SK-N-SH (cell line): Measurements from ENCODE around the gene TOMM70. TPM values are rescaled to one million over a fixed set of nuclear protein-coding genes. Genes with fewer than 3 reads are reported as not detected.

ENCODE experiments used
- CTCF ChIA-PET: fragments of 300-600, 350-600 bp; formaldehyde crosslinking; extraction: SDS; loops from one replicate; lab custom pipeline; 2021; lab: Yijun Ruan, JAX
- POLR2A ChIA-PET: fragments of 350-600 bp; sonication (Branson Sonifier 250); formaldehyde crosslinking; extraction: SDS; loops from one replicate; lab custom pipeline; 2020; ENCODE audit warnings: antibody characterized with exemption, inconsistent platforms; lab: Yijun Ruan, JAX
- DNase-seq: peaks from one replicate; pipeline ENCODE4 v3.0.0; 2012
- H2AFZ ChIP-seq: fragments of 200-600 bp; sonication (generic); 2 replicates; pipeline ENCODE4 v1.8.1; 2016; ENCODE audit warnings: antibody characterized with exemption, mild to moderate bottlenecking, low read depth
- H3F3A ChIP-seq: fragments of 200-600 bp; sonication (generic); replicated peaks from 2 replicates; pipeline ENCODE3; 2016; ENCODE audit warnings: antibody characterized with exemption, mild to moderate bottlenecking; ENCODE audit not compliant: insufficient read depth
- H3K27ac ChIP-seq, 2 experiments: fragments of 200-500 bp in 1 of 2; fragments of 200-600 bp in 1 of 2; sonication (Bioruptor generic) in 1 of 2; sonication (generic), shearing (Covaris generic) in 1 of 2; 2 replicates each; pipeline versions ENCODE4 v1.5.1 to v1.6.1; 2014 to 2016; ENCODE audit warnings: low read depth in 2 of 2, inconsistent platforms in 1 of 2, low read length in 1 of 2, mild to moderate bottlenecking in 1 of 2, mixed read lengths in 1 of 2
- H3K27me3 ChIP-seq: fragments of 200-600 bp; sonication (generic), shearing (Covaris generic); 2 replicates; pipeline ENCODE4 v1.6.1; 2016; ENCODE audit warnings: mixed run types; ENCODE audit not compliant: insufficient read depth
- H3K36me3 ChIP-seq, 2 experiments: fragments of 200-500 bp in 1 of 2; fragments of 200-600 bp in 1 of 2; sonication (Bioruptor generic) in 1 of 2; sonication (generic) in 1 of 2; replicated peaks in 1 of 2; 2 replicates each; pipeline versions ENCODE3 to v1.5.1; 2014 to 2016; ENCODE audit warnings: low read length in 1 of 2, mild to moderate bottlenecking in 1 of 2; ENCODE audit not compliant: insufficient read depth in 2 of 2, control insufficient read depth in 1 of 2
- H3K4me1 ChIP-seq, 2 experiments: fragments of 200-500 bp in 1 of 2; fragments of 200-600 bp in 1 of 2; sonication (Bioruptor generic) in 1 of 2; sonication (generic), shearing (Covaris generic) in 1 of 2; 2 replicates each; pipeline versions ENCODE4 v1.5.1 to v1.6.1; 2014 to 2016; ENCODE audit warnings: low read depth in 1 of 2, low read length in 1 of 2, mixed run types in 1 of 2; ENCODE audit not compliant: insufficient read depth in 2 of 2, control insufficient read depth in 1 of 2
- H3K4me2 ChIP-seq: fragments of 200-600 bp; sonication (generic), shearing (Covaris generic); 2 replicates; pipeline ENCODE4 v1.6.1; 2017; ENCODE audit warnings: mixed run types
- H3K4me3 ChIP-seq, 2 experiments: fragments of 200-500 bp in 1 of 2; fragments of 200-600 bp in 1 of 2; sonication (Bioruptor generic) in 1 of 2; sonication (generic), shearing (Covaris generic) in 1 of 2; 2 replicates each; pipeline versions ENCODE4 v1.5.1 to v1.8.1; 2014 to 2016; ENCODE audit warnings: low read depth in 2 of 2, inconsistent platforms in 1 of 2, low read length in 1 of 2, mild to moderate bottlenecking in 1 of 2, mixed read lengths in 1 of 2, moderate library complexity in 1 of 2
- H3K79me2 ChIP-seq: fragments of 200-600 bp; sonication (generic); 2 replicates; pipeline ENCODE4 v1.8.1; 2017; ENCODE audit warnings: mild to moderate bottlenecking; ENCODE audit not compliant: insufficient read depth
- H3K9ac ChIP-seq: fragments of 200-600 bp; sonication (generic); 2 replicates; pipeline ENCODE4 v1.6.1; 2017; ENCODE audit warnings: mixed run types
- H3K9me2 ChIP-seq: fragments of 200-600 bp; sonication (generic); 2 replicates; pipeline ENCODE4 v1.6.1; 2017; ENCODE audit warnings: mixed run types
- H3K9me3 ChIP-seq: fragments of 200-600 bp; sonication (generic); 2 replicates; pipeline ENCODE4 v1.6.1; 2017; ENCODE audit warnings: mixed run types, mild to moderate bottlenecking, moderate library complexity
- H4K20me1 ChIP-seq: fragments of 200-600 bp; sonication (generic); 2 replicates; pipeline ENCODE4 v1.6.1; 2017; ENCODE audit warnings: mild to moderate bottlenecking, mixed run types; ENCODE audit not compliant: insufficient read depth
- CHD2 ChIP-seq: fragments of 150-350 bp; IDR thresholded peaks from 2 replicates; pipeline ENCODE4 v1.6.1; 2018; ENCODE audit warnings: low read length; ENCODE audit not compliant: partially characterized antibody
- CTCF ChIP-seq: fragments of 200-600 bp; sonication (generic); IDR thresholded peaks from 2 replicates; pipeline ENCODE4 v1.6.1; 2017; ENCODE audit warnings: antibody characterized with exemption, mild to moderate bottlenecking, moderate library complexity
- ELF1 ChIP-seq: IDR thresholded peaks from 2 replicates; pipeline ENCODE4 v1.4.0; 2012
- EP300 ChIP-seq, 2 experiments: IDR thresholded peaks; 2 replicates each; pipeline versions ENCODE4 v1.4.0 to v1.6.1; 2012; ENCODE audit warnings: borderline replicate concordance in 1 of 2, low read depth in 1 of 2, low read length in 1 of 2
- EZH2phosphoT487 ChIP-seq: fragments of 200-600 bp; sonication (generic); IDR thresholded peaks from 2 replicates; pipeline ENCODE4 v1.6.1; 2017; ENCODE audit warnings: low read depth, mixed run types, mild to moderate bottlenecking, antibody characterized with exemption, moderate library complexity, borderline replicate concordance
- FOSL2 ChIP-seq: IDR thresholded peaks from 2 replicates; pipeline ENCODE4 v1.4.0; 2012; ENCODE audit warnings: low read depth, mild to moderate bottlenecking, moderate library complexity, borderline replicate concordance
- FOXM1 ChIP-seq: IDR thresholded peaks from 2 replicates; pipeline ENCODE4 v1.4.0; 2012; ENCODE audit warnings: low read depth, mild to moderate bottlenecking
- GABPA ChIP-seq: IDR thresholded peaks from 2 replicates; pipeline ENCODE4 v1.4.0; 2012; ENCODE audit warnings: low read depth, mild to moderate bottlenecking
- IRF3 ChIP-seq: fragments of 150-350 bp; IDR thresholded peaks from 2 replicates; pipeline ENCODE4 v1.6.1; 2016; ENCODE audit warnings: mild to moderate bottlenecking, low read depth, low read length
- JUND ChIP-seq: IDR thresholded peaks from 2 replicates; pipeline ENCODE4 v1.4.0; 2012
- MEF2A ChIP-seq: IDR thresholded peaks from 2 replicates; pipeline ENCODE4 v1.4.0; 2012; ENCODE audit warnings: low read depth, borderline replicate concordance
- MXI1 ChIP-seq: IDR thresholded peaks from 2 replicates; pipeline ENCODE4 v1.6.1; 2012; ENCODE audit warnings: mild to moderate bottlenecking, low read depth, low read length, improper control_type of control experiment
- NFIC ChIP-seq: IDR thresholded peaks from 2 replicates; pipeline ENCODE4 v1.4.0; 2012; ENCODE audit warnings: borderline replicate concordance
- NRF1 ChIP-seq: IDR thresholded peaks from 2 replicates; pipeline ENCODE4 v1.6.1; 2012; ENCODE audit warnings: low read depth, mild to moderate bottlenecking, low read length
- RFX5 ChIP-seq: IDR thresholded peaks from 2 replicates; pipeline ENCODE4 v1.6.1; 2012; ENCODE audit warnings: mild to moderate bottlenecking, improper control_type of control experiment, low read length
- SIN3A ChIP-seq: IDR thresholded peaks from 2 replicates; pipeline ENCODE4 v1.6.1; 2012; ENCODE audit warnings: low read depth, mild to moderate bottlenecking, low read length, moderate library complexity, borderline replicate concordance
- TAF1 ChIP-seq: IDR thresholded peaks from 2 replicates; pipeline ENCODE4 v1.6.1; 2012; ENCODE audit warnings: low read depth, mild to moderate bottlenecking, low read length, moderate library complexity, borderline replicate concordance
- TCF12 ChIP-seq: IDR thresholded peaks from 2 replicates; pipeline ENCODE4 v1.4.0; 2012
- TEAD4 ChIP-seq: IDR thresholded peaks from 2 replicates; pipeline ENCODE4 v1.4.0; 2012; ENCODE audit warnings: mild to moderate bottlenecking, borderline replicate concordance; ENCODE audit not compliant: insufficient read depth
- USF2 ChIP-seq: fragments of 150-350 bp; IDR thresholded peaks from 2 replicates; pipeline ENCODE4 v1.6.1; 2017; ENCODE audit warnings: antibody characterized with exemption, low read length, low read depth, borderline replicate concordance
- ZBTB33 ChIP-seq: IDR thresholded peaks from 2 replicates; pipeline ENCODE4 v1.4.0; 2012; ENCODE audit warnings: low read depth, borderline replicate concordance
- WGBS: methylation state at CpG from one replicate; pipeline ENCODE4 v1.1.6; 2017; ENCODE audit warnings: low lambda C conversion rate; 5-methylcytosine and 5-hydroxymethylcytosine counted together
- polyA plus RNA-seq, 3 experiments: library from polyadenylated mRNA; depleted of rRNA; stranded (reverse); fragments of >200 nt; gene quantifications; 2 replicates each; pipeline ENCODE4 v1.2.3, GENCODE V29; 2012

Gene TOMM70
- polyA plus RNA-seq, 1 of the 3 experiments (the other 2 are of a cell fraction), result 17.4 TPM

- no peaks in the 10 kb centered on the region for H3K36me3 ChIP-seq
- no peak overlapping the region for H2AFZ ChIP-seq
- H3K4me3 ChIP-seq, result no peak overlapping the region
- ChIA-PET POLR2A (no interaction called here), CTCF (interaction anchor here (0.6 to 1.6 kb wide), 3 partner anchors 24 to 266 kb away, joined by 3 to 5 read pairs (median 3); no protein-coding TSS in a partner anchor)
- no peaks in the 10 kb centered on the region for H3K9me3 ChIP-seq
- no peak overlapping the region for H3K4me2 ChIP-seq
- TF ChIP-seq FOSL2 (no peak), EP300 (IDR thresholded peaks at IDR 0.05; ENCODE audit: borderline replicate concordance in 1 of 2, low read depth in 1 of 2, low read length in 1 of 2) (no peak), ZBTB33 (no peak), TCF12 (no peak)
- H3K9me2 ChIP-seq, result no peaks in the 10 kb centered on the region
- no peak for DNase-seq
- no peaks in the 10 kb centered on the region for H4K20me1 ChIP-seq
- H3K4me1 ChIP-seq, result no peaks in the 10 kb centered on the region
- no peaks in the 10 kb centered on the region for H3K27me3 ChIP-seq
- WGBS, result 84% methylated on average over 2 of the region's 2 CpGs
- no peaks in the 10 kb centered on the region for H3F3A ChIP-seq
- no peak overlapping the region for H3K9ac ChIP-seq
- H3K79me2 ChIP-seq, result no peaks in the 10 kb centered on the region
- H3K27ac ChIP-seq, result no peak overlapping the region
Measured at GRCh38 chr3:100438623-100438974, 37.7 kb upstream of the TOMM70 start.

- Histone ChIP-seq H3K9me2 (no peaks in the 10 kb centered on the region), H3K27ac (no peak overlapping the region), H2AFZ (no peak overlapping the region), H3K36me3 (no peaks in the 10 kb centered on the region), H3K9ac (no peak overlapping the region), H3F3A (no peaks in the 10 kb centered on the region), H3K4me3 (no peak overlapping the region), H3K79me2 (no peaks in the 10 kb centered on the region), H3K9me3 (no peaks in the 10 kb centered on the region), H3K4me2 (no peak overlapping the region), H3K27me3 (no peaks in the 10 kb centered on the region), H3K4me1 (no peaks in the 10 kb centered on the region), H4K20me1 (no peaks in the 10 kb centered on the region)
- POLR2A ChIA-PET, result no interaction called here
- no peak for DNase-seq
- 84% methylated on average over 3 of the region's 3 CpGs for WGBS
- TF ChIP-seq FOSL2 (no peak), EZH2phosphoT487 (no peak), GABPA (no peak), NRF1 (no peak), EP300 (IDR thresholded peaks at IDR 0.05; ENCODE audit: borderline replicate concordance in 1 of 2, low read depth in 1 of 2, low read length in 1 of 2) (no peak), MEF2A (no peak), TAF1 (no peak), CHD2 (no peak), USF2 (no peak), JUND (no peak), MXI1 (no peak), SIN3A (no peak), FOXM1 (no peak), ELF1 (no peak), IRF3 (no peak), CTCF (no peak), NFIC (no peak), TEAD4 (no peak), RFX5 (no peak)
- CTCF ChIA-PET, result interaction anchor here (1.1 to 1.6 kb wide), 2 partner anchors 24 to 152 kb away, joined by 3 to 5 read pairs; no protein-coding TSS in a partner anchor
Measured at GRCh38 chr3:100437721-100438622, 37.1 kb upstream of the TOMM70 start.
